ENCODE measurements around the gene CDCP1.
"Not testable (repeated sequence)": the region's sequence is repeated elsewhere in the genome, so short reads cannot be mapped to it uniquely, and the experiment has no call there.

The CDCP1 gene

GRCh38 chr3:45171283-45171682 lies 25.1 kb upstream of the CDCP1 start:
- no peak for DNase-seq

GRCh38 chr3:45170096-45170495 lies 23.9 kb upstream of the CDCP1 start:
- DNase-seq: no peak

- DNase-seq: no peak
Observed at GRCh38 chr3:45169125-45169904, 23.1 kb upstream of the CDCP1 start.

GRCh38 chr3:45168451-45168850 lies 22.3 kb upstream of the CDCP1 start:
- DNase-seq: no peak

GRCh38 chr3:45167011-45167911 lies 21.1 kb upstream of the CDCP1 start:
- peak; percentile 66 for DNase-seq

- DNase-seq: no peak
Observed at GRCh38 chr3:45166321-45166879, 20.2 kb upstream of the CDCP1 start.

- no peak for DNase-seq
Observed at GRCh38 chr3:45165497-45166283, 19.5 kb upstream of the CDCP1 start.

- DNase-seq: no peak
Observed at GRCh38 chr3:45164056-45164455, 17.9 kb upstream of the CDCP1 start.

GRCh38 chr3:45163481-45163880 lies 17.3 kb upstream of the CDCP1 start:
- DNase-seq: no peak

GRCh38 chr3:45154641-45155147 lies 8.5 kb upstream of the CDCP1 start:
- no peak for DNase-seq

- no peak for DNase-seq
Observed at GRCh38 chr3:45153658-45154437, 7.7 kb upstream of the CDCP1 start.

- no peak for DNase-seq
Observed at GRCh38 chr3:45152307-45152706, 6.1 kb upstream of the CDCP1 start.

- no peak for DNase-seq
Observed at GRCh38 chr3:45151100-45151499, 4.9 kb upstream of the CDCP1 start.

GRCh38 chr3:45148921-45149320 lies 2.7 kb upstream of the CDCP1 start:
- DNase-seq: no peak

- no peak for DNase-seq
Observed at GRCh38 chr3:45145223-45145622, 955 bp downstream of the CDCP1 start.

GRCh38 chr3:45143673-45144671 lies 2.2 kb downstream of the CDCP1 start:
- DNase-seq: no peak

- DNase-seq: not testable (repeated sequence)
Observed at GRCh38 chr3:45140770-45141155, 5.4 kb downstream of the CDCP1 start.

- no peak for DNase-seq
Observed at GRCh38 chr3:45140141-45140769, 5.9 kb downstream of the CDCP1 start.

GRCh38 chr3:45139372-45140140 lies 6.6 kb downstream of the CDCP1 start:
- DNase-seq: no peak

Data from T-helper 9 cell (primary cell).